Esophagus muscularis mucosa (tissue), 4 donors: Measurements from ENCODE around the gene SGIP1. TPM values are rescaled to one million over a fixed set of nuclear protein-coding genes. Genes with fewer than 3 reads are reported as not detected.

Experiments
- DNase-seq: peaks from one replicate; pipeline ENCODE4 v3.0.0-alpha.2; 2017; ENCODE audit errors: extremely low spot score
- H3K27ac ChIP-seq, 4 donors: fragments of 200-600 bp; sonication (generic); replicated peaks in 1 of 4; 1 replicate in 3 of 4; 2 replicates in 1 of 4; pipeline ENCODE4 v1.5.1; 2016 to 2019; ENCODE audit warnings: mild to moderate bottlenecking in 1 of 4
- H3K27me3 ChIP-seq, 4 donors: fragments of 200-600 bp; sonication (generic); one replicate each; pipeline versions ENCODE4 v1.5.1 to v1.6.0; 2016 to 2019
- H3K36me3 ChIP-seq, 4 donors: fragments of 200-600 bp; sonication (generic); one replicate each; pipeline ENCODE4 v1.5.1; 2016 to 2019
- H3K4me1 ChIP-seq, 4 donors: fragments of 200-600 bp; sonication (generic); one replicate each; pipeline ENCODE4 v1.5.1; 2016 to 2019
- H3K4me3 ChIP-seq, 4 donors: fragments of 200-600 bp; sonication (generic); 1 replicate in 2 of 4; 2 replicates in 2 of 4; pipeline ENCODE4 v1.5.1; 2016 to 2019; ENCODE audit warnings: mild to moderate bottlenecking in 4 of 4, moderate library complexity in 1 of 4
- H3K9me3 ChIP-seq, 4 donors: fragments of 200-600 bp; sonication (generic); 1 replicate in 3 of 4; 2 replicates in 1 of 4; pipeline ENCODE4 v1.5.1; 2016 to 2019
- CTCF ChIP-seq, 3 experiments: fragments of 200-600 bp in 2 of 3; fragments of 450-650 bp in 1 of 3; sonication (generic) in 2 of 3; IDR thresholded peaks; one replicate each; pipeline ENCODE4 v1.5.1; 2017 to 2019; ENCODE audit warnings: antibody characterized with exemption in 3 of 3, mild to moderate bottlenecking in 2 of 3, moderate library complexity in 1 of 3
- EP300 ChIP-seq: sonication (generic); formaldehyde crosslinking; IDR thresholded peaks from one replicate; pipeline ENCODE4 v1.6.1; 2017; ENCODE audit warnings: antibody characterized with exemption
- POLR2A ChIP-seq: fragments of 450-650 bp; IDR thresholded peaks from one replicate; pipeline ENCODE4 v1.6.1; 2017; ENCODE audit warnings: antibody characterized with exemption, moderate library complexity, mild to moderate bottlenecking, low read depth
- POLR2AphosphoS5 ChIP-seq, 2 donors: sonication (generic); formaldehyde crosslinking; IDR thresholded peaks; one replicate each; pipeline ENCODE4 v1.6.1; 2017; ENCODE audit warnings: antibody characterized with exemption in 2 of 2
- WGBS: methylation state at CpG from one replicate; pipeline ENCODE4 v1.1.5; 2018; 5-methylcytosine and 5-hydroxymethylcytosine counted together
- intact Hi-C: fragments of 100-400 bp; cut with DNase I; formaldehyde crosslinking; loops from one replicate; pipeline ENCODE4 v1.15.1; 2023
- total RNA-seq, 4 donors: library from RNA; depleted of rRNA; stranded (reverse); fragments of >200 nt; gene quantifications; one replicate each; pipeline versions ENCODE4 v1.1.0 to v1.2.1, GENCODE V29; 2016

SGIP1 gene
- total RNA-seq, 4 donors from 2014 or later: 9.1 to 16.2 (median 11.8) TPM

GRCh38 chr1:66556161-66556611, 22.2 kb downstream of the SGIP1 start:
- Histone ChIP-seq H3K27me3 (no peaks in the 10 kb centered on the region), H3K4me3 (no peak overlapping the region), H3K27ac (no peak overlapping the region), H3K36me3 (no peaks in the 10 kb centered on the region), H3K4me1 (peaks cover 0 to 32% (median 18%) of the 10 kb centered on the region in 4 donors), H3K9me3 (no peaks in the 10 kb centered on the region)
- TF ChIP-seq POLR2AphosphoS5 (IDR thresholded peaks at IDR 0.05): no peak
- no peak for TF ChIP-seq EP300
- TF ChIP-seq CTCF (IDR thresholded peaks at IDR 0.05): no peak
- TF ChIP-seq POLR2A: no peak
- no peak for DNase-seq
- 82% methylated on average over 7 of the region's 7 CpGs for WGBS
- intact Hi-C loops: no loop called here

GRCh38 chr1:66557157-66557556, 23.2 kb downstream of the SGIP1 start:
- H3K9me3 ChIP-seq: no peaks in the 10 kb centered on the region
- no peaks in the 10 kb centered on the region for H3K36me3 ChIP-seq

DNA sequence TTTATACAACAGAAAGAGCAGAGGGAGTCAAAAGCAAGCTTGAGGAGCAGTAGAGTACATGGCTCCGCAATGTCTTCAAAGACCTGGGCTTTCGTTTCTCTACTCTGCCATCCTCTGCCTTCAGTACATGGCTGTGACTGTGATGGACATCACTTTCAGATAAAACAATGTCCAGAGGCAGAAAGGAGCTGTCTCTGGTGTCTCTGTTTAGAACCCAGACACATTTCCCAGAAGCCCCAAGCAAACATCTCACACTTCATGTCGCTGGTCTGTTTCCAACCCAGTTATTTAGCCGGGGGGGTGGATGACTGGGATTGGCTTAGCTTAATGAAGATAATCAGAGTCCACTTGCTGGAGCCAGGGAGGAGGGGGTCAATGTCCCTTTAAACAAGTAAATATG, 25.6 kb downstream of the SGIP1 start:
- WGBS: 92% methylated on average over 4 of the region's 4 CpGs
- DNase-seq: no peak
- H3K36me3 ChIP-seq: no peaks in the 10 kb centered on the region
- H3K9me3 ChIP-seq: no peaks in the 10 kb centered on the region
- TF ChIP-seq EP300 (no peak), POLR2A (no peak), POLR2AphosphoS5 (IDR thresholded peaks at IDR 0.05) (no peak), CTCF (IDR thresholded peaks at IDR 0.05) (no peak)
- H3K27me3 ChIP-seq: no peaks in the 10 kb centered on the region
- intact Hi-C loops: no loop called here
- no peak overlapping the region for H3K4me3 ChIP-seq
- peaks cover 11 to 38% (median 30%) of the 10 kb centered on the region in 4 donors for H3K4me1 ChIP-seq
- no peak overlapping the region for H3K27ac ChIP-seq

More at GRCh38 chr1:66557157-66557556, 23.2 kb downstream of the SGIP1 start:
- Histone ChIP-seq H3K27me3 (no peaks in the 10 kb centered on the region), H3K4me1 (peaks cover 0 to 29% (median 19%) of the 10 kb centered on the region in 4 donors), H3K27ac (peak overlapping the region in 1 of 4 donors; percentile 25), H3K4me3 (no peak overlapping the region)
- no peak for TF ChIP-seq CTCF (IDR thresholded peaks at IDR 0.05)
- DNase-seq: no peak
- 38% methylated on average over 1 of the region's 1 CpG for WGBS
- intact Hi-C loops: no loop called here

GRCh38 chr1:66562561-66562960, 28.6 kb downstream of the SGIP1 start:
- no peaks in the 10 kb centered on the region for H3K27me3 ChIP-seq
- whole genome bisulfite sequencing: 80% methylated on average over 3 of the region's 3 CpGs
- peak overlapping the region in 2 of 4 donors; percentile 9 to 47 for H3K27ac ChIP-seq
- intact Hi-C loops: no loop called here
- H3K9me3 ChIP-seq: no peaks in the 10 kb centered on the region
- TF ChIP-seq POLR2AphosphoS5 (IDR thresholded peaks at IDR 0.05) (no peak), CTCF (IDR thresholded peaks at IDR 0.05) (no peak), POLR2A (no peak), EP300 (no peak)
- no peak overlapping the region for H3K4me3 ChIP-seq
- H3K36me3 ChIP-seq: no peaks in the 10 kb centered on the region
- H3K4me1 ChIP-seq: peaks cover 11 to 22% (median 18%) of the 10 kb centered on the region in 4 donors
- no peak for DNase-seq

DNA sequence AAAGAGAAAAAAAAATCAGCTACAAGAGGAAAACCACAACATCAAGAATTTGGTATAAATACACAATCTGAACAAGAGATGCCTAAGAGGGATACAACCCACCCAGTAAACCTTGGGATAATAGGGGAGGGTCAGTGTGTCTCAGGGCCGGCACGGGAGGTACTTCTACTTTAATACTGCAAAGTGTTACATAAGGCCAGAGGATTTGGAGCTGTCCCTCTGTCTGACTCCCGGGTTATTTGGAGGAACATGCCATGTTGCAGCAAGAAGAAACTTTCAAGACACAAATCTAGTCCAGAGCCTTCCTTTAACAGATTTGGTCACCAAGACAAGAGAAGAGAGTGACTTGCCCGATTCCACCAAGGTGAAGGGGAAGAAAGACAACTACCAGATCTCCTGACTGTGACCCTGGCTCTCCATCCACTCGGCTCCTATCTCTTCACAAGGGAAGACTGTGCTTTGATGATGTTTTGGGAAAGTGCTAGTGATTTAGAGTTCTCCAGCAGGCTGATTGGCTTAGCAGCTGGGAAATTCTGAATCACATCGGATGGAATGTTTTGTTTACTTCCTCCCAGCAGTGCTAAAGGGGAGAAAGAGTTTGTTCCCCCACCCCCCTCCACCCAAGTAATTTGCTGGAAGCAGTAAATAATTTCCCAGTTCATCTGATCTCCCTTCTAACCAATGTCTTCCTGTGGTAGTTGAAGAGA, 29.3 kb downstream of the SGIP1 start:
- intact Hi-C loops: no loop called here
- Histone ChIP-seq H3K36me3 (no peaks in the 10 kb centered on the region), H3K27ac (peak overlapping the region; percentile 1 to 50 (median 35)), H3K9me3 (no peaks in the 10 kb centered on the region), H3K4me1 (peaks cover 11 to 22% (median 14%) of the 10 kb centered on the region in 4 donors), H3K27me3 (no peaks in the 10 kb centered on the region), H3K4me3 (no peak overlapping the region)
- WGBS: 30% methylated on average over 5 of the region's 6 CpGs
- no peak for DNase-seq
- no peak for TF ChIP-seq CTCF (IDR thresholded peaks at IDR 0.05)
- no peak for TF ChIP-seq POLR2A
- no peak for TF ChIP-seq EP300
- TF ChIP-seq POLR2AphosphoS5 (IDR thresholded peaks at IDR 0.05): peak in 1 of 2 donors; percentile 43
